Keratinocyte (primary cell): Measurements from ENCODE around the gene RBM4B. TPM values are rescaled to one million over a fixed set of nuclear protein-coding genes. Genes with fewer than 3 reads are reported as not detected.

Source experiments
- DNase-seq: peaks from one replicate; pipeline ENCODE4 v3.0.0-alpha.2; 2011; ENCODE audit warnings: low read depth, missing footprints, low spot score
- FAIRE-seq: peaks from 2 replicates; lab custom pipeline; 2011; peaks lifted over from hg19 to GRCh38; lab: Jason Lieb, UNC
- H2AFZ ChIP-seq: 2 replicates; pipeline ENCODE4 v1.6.0; 2012; ENCODE audit warnings: low read length, control low read depth, inconsistent platforms; ENCODE audit not compliant: control insufficient read depth
- H3K27ac ChIP-seq: 2 replicates; pipeline ENCODE4 v1.5.1; 2011; ENCODE audit warnings: low read length; ENCODE audit not compliant: control insufficient read depth, insufficient read depth
- H3K27me3 ChIP-seq: 3 replicates; pipeline ENCODE4 v1.6.0; 2011; ENCODE audit warnings: low read length; ENCODE audit not compliant: control insufficient read depth, insufficient read depth; ENCODE audit errors: extremely low read depth
- H3K36me3 ChIP-seq, 2 experiments: 2 replicates in 1 of 2; 3 replicates in 1 of 2; pipeline ENCODE4 v1.5.1; 2011; ENCODE audit warnings: low read length in 2 of 2, mild to moderate bottlenecking in 1 of 2; ENCODE audit not compliant: control insufficient read depth in 2 of 2, insufficient read depth in 2 of 2; ENCODE audit errors: extremely low read depth in 1 of 2
- H3K4me1 ChIP-seq: 3 replicates; pipeline ENCODE4 v1.5.1; 2011; ENCODE audit warnings: low read length; ENCODE audit not compliant: control insufficient read depth, insufficient read depth; ENCODE audit errors: extremely low read depth
- H3K4me2 ChIP-seq: 3 replicates; pipeline ENCODE4 v1.6.0; 2011; ENCODE audit warnings: low read depth, low read length; ENCODE audit not compliant: control insufficient read depth, insufficient read depth; ENCODE audit errors: extremely low read depth
- H3K4me3 ChIP-seq, 3 experiments: fragments of 200-600 bp in 1 of 3; sonication (generic) in 1 of 3; 2 replicates in 2 of 3; 3 replicates in 1 of 3; pipeline ENCODE4 v1.5.1; 2011 to 2016; ENCODE audit warnings: low read length in 3 of 3, mild to moderate bottlenecking in 3 of 3, control low read depth in 2 of 3, inconsistent platforms in 1 of 3, low read depth in 1 of 3, mixed read lengths in 1 of 3, mixed run types in 1 of 3, moderate library complexity in 1 of 3; ENCODE audit not compliant: control insufficient read depth in 2 of 3, insufficient read depth in 2 of 3; ENCODE audit errors: extremely low read depth in 1 of 3
- H3K79me2 ChIP-seq: 2 replicates; pipeline ENCODE4 v1.6.0; 2012; ENCODE audit warnings: low read length; ENCODE audit not compliant: control insufficient read depth, insufficient read depth
- H3K9ac ChIP-seq: 3 replicates; pipeline ENCODE4 v1.6.0; 2011; ENCODE audit warnings: low read length; ENCODE audit not compliant: control insufficient read depth, insufficient read depth; ENCODE audit errors: extremely low read depth
- H3K9me1 ChIP-seq: 3 replicates; pipeline ENCODE4 v1.6.0; 2011; ENCODE audit warnings: low read length; ENCODE audit not compliant: control insufficient read depth, insufficient read depth; ENCODE audit errors: extremely low read depth
- H3K9me3 ChIP-seq: 2 replicates; pipeline ENCODE4 v1.5.1; 2012; ENCODE audit warnings: low read depth, low read length; ENCODE audit not compliant: control insufficient read depth
- H4K20me1 ChIP-seq: 3 replicates; pipeline ENCODE4 v1.6.0; 2011; ENCODE audit warnings: low read length; ENCODE audit not compliant: control insufficient read depth, insufficient read depth; ENCODE audit errors: extremely low read depth
- CTCF ChIP-seq, 3 experiments: IDR thresholded peaks in 1 of 3; conservative IDR thresholded peaks in 1 of 3; optimal IDR thresholded peaks in 1 of 3; 2 replicates in 2 of 3; 3 replicates in 1 of 3; pipeline versions ENCODE3 to v1.5.1; 2011; ENCODE audit warnings: low read length in 3 of 3, mild to moderate bottlenecking in 3 of 3, moderate library complexity in 2 of 3, control low read depth in 1 of 3, inconsistent platforms in 1 of 3; ENCODE audit not compliant: insufficient read depth in 2 of 3; ENCODE audit errors: extremely low read depth in 1 of 3
- EZH2 ChIP-seq: IDR thresholded peaks from one replicate; pipeline ENCODE4 v1.6.1; 2012; ENCODE audit warnings: inconsistent platforms, mild to moderate bottlenecking, low read length, moderate library complexity
- dilution Hi-C: fragments of 300-500 bp; cut with MboI; formaldehyde crosslinking; loops from one replicate; pipeline ENCODE4 v1.7.0; 2020; ENCODE audit warnings: low sequenced_read_pairs; ENCODE audit not compliant: extremely low pct_ligation_motif_present
- polyA plus RNA-seq, 5 experiments: library from polyadenylated mRNA; depleted of rRNA in 3 of 5; stranded (reverse) in 3 of 5; stranded (forward) in 1 of 5; unstranded in 1 of 5; fragments of >200 nt; gene quantifications; 1 replicate in 1 of 5; 2 replicates in 3 of 5; 3 replicates in 1 of 5; pipeline versions ENCODE4 v1.2.1 to v1.2.3, GENCODE V29; 2011 to 2012; ENCODE audit warnings: missing spikeins in 2 of 5, low read depth in 1 of 5, low replicate concordance in 1 of 5

The RBM4B gene
- polyA plus RNA-seq, 1 donor (not counting 4 experiments of a cell fraction or from before 2014, with no cell fraction given) = 20.9 TPM

- Histone ChIP-seq H3K4me3 (no peak overlapping the region), H3K4me2 (no peak overlapping the region), H3K27me3 (no peaks in the 10 kb centered on the region), H3K36me3 (peaks cover 48 to 50% of the 10 kb centered on the region in 2 experiments), H4K20me1 (peaks cover 23% of the 10 kb centered on the region), H3K4me1 (no peaks in the 10 kb centered on the region), H3K27ac (no peak overlapping the region), H3K9me3 (no peaks in the 10 kb centered on the region), H3K9me1 (no peaks in the 10 kb centered on the region), H2AFZ (no peak overlapping the region), H3K9ac (no peak overlapping the region), H3K79me2 (peaks cover 95% of the 10 kb centered on the region)
- no peak for DNase-seq
- dilution Hi-C loops = no loop called here
- FAIRE-seq = no peak
- no peak for TF ChIP-seq EZH2
- no peak for TF ChIP-seq CTCF (optimal IDR thresholded peaks at IDR 0.05 in 1 of 3, IDR thresholded peaks at IDR 0.05 in 1 of 3, conservative IDR thresholded peaks at IDR 0.05 in 1 of 3; ENCODE audit: extremely low read depth in 1 of 3, insufficient read depth in 2 of 3, low read length in 3 of 3)
These were observed 48.3 kb downstream of the RBM4B start for GRCh38 chr11:66629356-66629755.

- dilution Hi-C loops = no loop called here
- H3K27ac ChIP-seq = no peak overlapping the region
- H3K9me3 ChIP-seq = no peaks in the 10 kb centered on the region
- no peaks in the 10 kb centered on the region for H3K9me1 ChIP-seq
- H3K4me2 ChIP-seq = no peak overlapping the region
- H3K9ac ChIP-seq = no peak overlapping the region
- no peak overlapping the region for H2AFZ ChIP-seq
- no peak for TF ChIP-seq EZH2
- TF ChIP-seq CTCF (optimal IDR thresholded peaks at IDR 0.05 in 1 of 3, IDR thresholded peaks at IDR 0.05 in 1 of 3, conservative IDR thresholded peaks at IDR 0.05 in 1 of 3; ENCODE audit: extremely low read depth in 1 of 3, insufficient read depth in 2 of 3, low read length in 3 of 3) = no peak
- FAIRE-seq = no peak
- H3K4me1 ChIP-seq = no peaks in the 10 kb centered on the region
- H3K36me3 ChIP-seq = peaks cover 56 to 61% of the 10 kb centered on the region in 2 experiments
- DNase-seq = no peak
- H4K20me1 ChIP-seq = peaks cover 35% of the 10 kb centered on the region
- H3K79me2 ChIP-seq = peaks cover 99% of the 10 kb centered on the region
- no peaks in the 10 kb centered on the region for H3K27me3 ChIP-seq
- no peak overlapping the region for H3K4me3 ChIP-seq
These were observed 49.6 kb downstream of the RBM4B start for GRCh38 chr11:66628061-66628603.
